ENCODE measurements around the gene ADGRA1. TPM values are rescaled to one million over a fixed set of nuclear protein-coding genes. Genes with fewer than 3 reads are reported as not detected.

The ADGRA1 gene
- total and polyA plus RNA-seq, 2 of the 8 experiments (the other 6 are each of a cell fraction or from before 2014, with no cell fraction given) = 0.17 to 0.21 TPM

GRCh38 chr10:133142523-133143199, 54.9 kb downstream of the ADGRA1 start:
- H3K4me1 ChIP-seq (replicated peaks in 1 of 4; ENCODE audit: control insufficient read depth in 3 of 4, insufficient read depth in 4 of 4, low read length in 3 of 4) = peaks cover 0 to 6% (median 5%) of the 10 kb centered on the region in 4 experiments; a peak in 6 of 7 replicates
- no peak overlapping the region for H3K9ac ChIP-seq (replicated peaks in 1 of 4; ENCODE audit: extremely low read depth in 1 of 4, low read depth in 3 of 4, low read length in 3 of 4)
- CTCF ChIA-PET (ENCODE audit: partially characterized antibody) = interaction anchor here (0.7 to 6.3 kb wide), 37 partner anchors 9 to 205 kb away, joined by 3 to 40 read pairs (median 5); no protein-coding TSS in a partner anchor
- H3K4me3 ChIP-seq (ENCODE audit: extremely low read depth in 1 of 4, insufficient read depth in 2 of 4, low read depth in 3 of 4, low read length in 4 of 4) = no peak overlapping the region
- no peaks in the 10 kb centered on the region for H3K23me2 ChIP-seq (ENCODE audit: low read depth, low read length)
- H3K79me2 ChIP-seq (ENCODE audit: control insufficient read depth in 1 of 2, insufficient read depth in 2 of 2, low read length in 2 of 2) = no peaks in the 10 kb centered on the region
- H3K4ac ChIP-seq (replicated peaks; ENCODE audit: insufficient read length, low read depth, low read length) = no peak overlapping the region
- H3K4me2 ChIP-seq (ENCODE audit: insufficient read depth in 1 of 2, low read depth in 2 of 2, low read length in 2 of 2) = no peak overlapping the region
- DNase-seq (ENCODE audit: low read depth in 1 of 2, low spot score in 2 of 2) (no peak), FAIRE-seq (no peak)
- H3K56ac ChIP-seq (replicated peaks; ENCODE audit: insufficient read length, low read depth, low read length) = no peak overlapping the region
- no peaks in the 10 kb centered on the region for H4K20me1 ChIP-seq (replicated peaks in 1 of 2; ENCODE audit: control insufficient read depth in 1 of 2, insufficient read depth in 2 of 2, low read length in 2 of 2)
- no peaks in the 10 kb centered on the region for H3K79me1 ChIP-seq (ENCODE audit: low read depth, low read length)
- no peak overlapping the region for H2AFZ ChIP-seq (ENCODE audit: low read length)
- H2BK120ac ChIP-seq (replicated peaks; ENCODE audit: low read depth, low read length) = no peak overlapping the region
- peaks cover 0 to 6% of the 10 kb centered on the region in 2 experiments; a peak in 1 of 4 replicates for H3K9me3 ChIP-seq (ENCODE audit: insufficient read depth in 2 of 2, low read depth in 1 of 2, low read length in 1 of 2)
- H4K91ac ChIP-seq (replicated peaks; ENCODE audit: insufficient read length, low read length) = no peak overlapping the region
- H2BK5ac ChIP-seq (ENCODE audit: low read depth, low read length) = no peak overlapping the region
- H3K18ac ChIP-seq (ENCODE audit: extremely low read depth, low read length) = no peak overlapping the region
- H2BK15ac ChIP-seq (ENCODE audit: low read length) = 0 out of 2 replicates have a peak overlapping the region, but pooled peaks have one; percentile 61
- H2BK20ac ChIP-seq (ENCODE audit: low read length) = no peak overlapping the region
- no peak overlapping the region for H3K27ac ChIP-seq (ENCODE audit: low read depth, low read length)
- H4K5ac ChIP-seq (ENCODE audit: insufficient read length, low read depth, low read length) = no peak overlapping the region
- POLR2A ChIA-PET (ENCODE audit: partially characterized antibody) = interaction anchor here (1.2 to 1.7 kb wide), 3 partner anchors 12 to 19 kb away, joined by 3 to 6 read pairs (median 5); no protein-coding TSS in a partner anchor
- no peak overlapping the region for H3K14ac ChIP-seq (ENCODE audit: insufficient read length)
- no peak overlapping the region for H4K8ac ChIP-seq (ENCODE audit: extremely low read depth, insufficient read depth, low read length)
- peak overlapping the region; percentile 68; the same call in 1 of the 2 replicates for H2BK12ac ChIP-seq (ENCODE audit: low read depth, low read length)
- 89% methylated on average over 24 of the region's 24 CpGs; no CpG with 5 or more reads in 1 of the 2 experiments for WGBS, 2 experiments (ENCODE audit: extremely low coverage in 1 of 2, insufficient coverage in 1 of 2, insufficient read length in 1 of 2, insufficient replicate concordance in 2 of 2, low coverage in 1 of 2, low lambda C conversion rate in 2 of 2, missing lambda C conversion rate in 1 of 2)
- H3K23ac ChIP-seq (ENCODE audit: insufficient read length) = no peak overlapping the region
- no peak overlapping the region for H2AK5ac ChIP-seq (ENCODE audit: low read depth, low read length)
- no peaks in the 10 kb centered on the region for H3K36me3 ChIP-seq (ENCODE audit: control insufficient read depth in 2 of 4, insufficient read depth in 4 of 4, low read length in 3 of 4)
- no peaks in the 10 kb centered on the region for H3K27me3 ChIP-seq (replicated peaks in 1 of 4; ENCODE audit: control insufficient read depth in 3 of 4, extremely low read depth in 1 of 4, insufficient read depth in 3 of 4, low read length in 3 of 4)
- TF ChIP-seq ATF2 (IDR thresholded peaks at IDR 0.05; ENCODE audit: low read length) (no peak), CTCF (IDR thresholded peaks at IDR 0.05; ENCODE audit: control extremely low read depth in 1 of 3, insufficient read depth in 1 of 3, low read depth in 1 of 3, low read length in 3 of 3) (no peak), KDM1A (IDR thresholded peaks at IDR 0.05; ENCODE audit: borderline replicate concordance, low read length) (no peak), TCF12 (IDR thresholded peaks at IDR 0.05; ENCODE audit: low read depth, low read length) (no peak), CBX5 (IDR thresholded peaks at IDR 0.05; ENCODE audit: low read depth, low read length) (no peak), TAF1 (IDR thresholded peaks at IDR 0.05; ENCODE audit: low read depth, low read length) (no peak), RBBP5 (IDR thresholded peaks at IDR 0.05; ENCODE audit: borderline replicate concordance, low read depth, low read length) (no peak), POLR2A (IDR thresholded peaks at IDR 0.05; ENCODE audit: control extremely low read depth in 1 of 2, low read depth in 2 of 2, low read length in 2 of 2) (no peak), JUND (IDR thresholded peaks at IDR 0.05; ENCODE audit: low read length) (no peak)
